Right lobe of liver (tissue), 6 donors: ENCODE measurements around the gene ANKRD23. TPM values are rescaled to one million over a fixed set of nuclear protein-coding genes. Genes with fewer than 3 reads are reported as not detected.
A peak's percentile ranks its signal among the peaks of the same experiment; 100 is the strongest.

Experiments
- ATAC-seq, 4 donors: fragments of 200-7000 bp; cut with Tn5 transposase; one replicate each; pipeline ENCODE4 v1.9.1; 2020; ENCODE audit warnings: mild to moderate bottlenecking in 4 of 4, moderate library complexity in 4 of 4
- DNase-seq, 3 donors: peaks; one replicate each; pipeline ENCODE4 v3.0.0-alpha.2; 2020
- H3K27ac ChIP-seq, 3 donors: fragments of 200-600 bp; one replicate each; pipeline ENCODE4 v1.8.0; 2022
- H3K27me3 ChIP-seq, 2 donors: fragments of 200-600 bp; one replicate each; pipeline ENCODE4 v1.8.0; 2022
- H3K36me3 ChIP-seq, 4 donors: fragments of 200-600 bp; sonication (generic) in 1 of 4; one replicate each; pipeline versions ENCODE4 v1.5.1 to v1.8.0; 2017 to 2022; ENCODE audit warnings: control low read depth in 1 of 4
- H3K4me1 ChIP-seq, 4 donors: fragments of 200-600 bp; sonication (generic) in 1 of 4; one replicate each; pipeline versions ENCODE4 v1.5.1 to v1.8.0; 2017 to 2022; ENCODE audit warnings: control low read depth in 1 of 4
- H3K4me3 ChIP-seq, 3 donors: fragments of 200-600 bp; one replicate each; pipeline ENCODE4 v1.8.0; 2022
- H3K9me3 ChIP-seq, 4 donors: fragments of 200-600 bp; sonication (generic) in 1 of 4; one replicate each; pipeline versions ENCODE4 v1.5.1 to v1.8.0; 2017 to 2022; ENCODE audit warnings: control low read depth in 1 of 4
- POLR2A ChIP-seq: fragments of 450-650 bp; IDR thresholded peaks from one replicate; pipeline ENCODE4 v1.6.1; 2017; ENCODE audit warnings: antibody characterized with exemption, mild to moderate bottlenecking
- WGBS: methylation state at CpG from one replicate; pipeline ENCODE4 v1.1.6; 2018; ENCODE audit warnings: low coverage, low lambda C conversion rate; ENCODE audit not compliant: insufficient coverage; ENCODE audit errors: missing lambda C conversion rate; 5-methylcytosine and 5-hydroxymethylcytosine counted together
- intact Hi-C, 2 donors: fragments of 100-400 bp; cut with DNase I; formaldehyde crosslinking; loops; one replicate each; pipeline versions ENCODE4 v1.11.2 to v1.14.1; 2022
- total RNA-seq, 6 experiments: library from RNA; depleted of rRNA in 2 of 6; stranded (reverse); fragments of >200 nt in 2 of 6; fragmentation: NEBNext Ultra II Directional in 3 of 6; extraction: Animal tissue kit (Norgen Biotek cat#: 25700) in 3 of 6; gene quantifications; one replicate each; pipeline versions ENCODE4 v1.1.0 to v1.2.4, GENCODE V29; 2016 to 2023
- TF ChIP-seq, protein P1 (sequence below), 4 donors: fragments of 200-600 bp in 3 of 4; fragments of 450-650 bp in 1 of 4; IDR thresholded peaks; one replicate each; pipeline versions ENCODE4 v1.5.1 to v1.8.0; 2016 to 2022; ENCODE audit warnings: antibody characterized with exemption in 4 of 4, mild to moderate bottlenecking in 2 of 4
- donor health status: DM: no; HTN: yes; CAD: no.
- donor health status: DM: no; HTN: no; CAD: no.
- donor health status: DM: no; HTN: no; CAD: no.
- donor health status: DM: no; HTN: yes; CAD: no.
- donor health status: DM: no; HTN: yes; CAD: no.

Gene ANKRD23
- total RNA-seq, 6 experiments from 2014 or later, result 0.98 to 4.0 (median 2.7) TPM

DNA sequence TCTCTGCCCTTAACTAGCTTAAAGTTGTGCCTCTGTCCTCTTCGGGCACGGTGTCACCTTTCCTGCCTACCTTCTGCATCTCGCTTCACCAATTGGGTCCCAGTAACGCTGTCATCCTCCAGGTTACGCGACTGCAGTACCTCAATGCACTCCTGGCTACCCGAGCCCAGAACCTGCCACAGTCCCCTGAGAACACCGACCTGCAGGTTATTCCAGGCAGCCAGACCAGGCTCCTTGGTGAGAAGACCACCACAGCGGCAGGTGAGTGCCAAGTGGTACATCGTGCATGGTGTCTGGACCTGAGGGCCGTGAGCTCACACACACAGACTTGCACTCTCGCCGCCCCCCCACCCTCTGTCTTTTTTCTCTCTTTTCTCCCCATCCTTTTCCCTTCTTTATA, 14.9 kb downstream of the ANKRD23 start:
- 100% methylated on average over 5 of the region's 13 CpGs for WGBS
- peaks cover 0 to 64% (median 27%) of the 10 kb centered on the region in 4 donors for H3K36me3 ChIP-seq
- H3K27me3 ChIP-seq, result no peaks in the 10 kb centered on the region
- peaks cover 0 to 51% (median 20%) of the 10 kb centered on the region in 4 donors for H3K4me1 ChIP-seq
- H3K4me3 ChIP-seq, result no peak overlapping the region
- DNase-seq (no peak), ATAC-seq (no peak)
- H3K9me3 ChIP-seq, result no peaks in the 10 kb centered on the region
- H3K27ac ChIP-seq, result no peak overlapping the region
- TF ChIP-seq POLR2A, result no peak
- TF ChIP-seq, protein P1, sequence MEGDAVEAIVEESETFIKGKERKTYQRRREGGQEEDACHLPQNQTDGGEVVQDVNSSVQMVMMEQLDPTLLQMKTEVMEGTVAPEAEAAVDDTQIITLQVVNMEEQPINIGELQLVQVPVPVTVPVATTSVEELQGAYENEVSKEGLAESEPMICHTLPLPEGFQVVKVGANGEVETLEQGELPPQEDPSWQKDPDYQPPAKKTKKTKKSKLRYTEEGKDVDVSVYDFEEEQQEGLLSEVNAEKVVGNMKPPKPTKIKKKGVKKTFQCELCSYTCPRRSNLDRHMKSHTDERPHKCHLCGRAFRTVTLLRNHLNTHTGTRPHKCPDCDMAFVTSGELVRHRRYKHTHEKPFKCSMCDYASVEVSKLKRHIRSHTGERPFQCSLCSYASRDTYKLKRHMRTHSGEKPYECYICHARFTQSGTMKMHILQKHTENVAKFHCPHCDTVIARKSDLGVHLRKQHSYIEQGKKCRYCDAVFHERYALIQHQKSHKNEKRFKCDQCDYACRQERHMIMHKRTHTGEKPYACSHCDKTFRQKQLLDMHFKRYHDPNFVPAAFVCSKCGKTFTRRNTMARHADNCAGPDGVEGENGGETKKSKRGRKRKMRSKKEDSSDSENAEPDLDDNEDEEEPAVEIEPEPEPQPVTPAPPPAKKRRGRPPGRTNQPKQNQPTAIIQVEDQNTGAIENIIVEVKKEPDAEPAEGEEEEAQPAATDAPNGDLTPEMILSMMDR (IDR thresholded peaks at IDR 0.05), result no peak
- intact Hi-C loops, result no loop called here

DNA sequence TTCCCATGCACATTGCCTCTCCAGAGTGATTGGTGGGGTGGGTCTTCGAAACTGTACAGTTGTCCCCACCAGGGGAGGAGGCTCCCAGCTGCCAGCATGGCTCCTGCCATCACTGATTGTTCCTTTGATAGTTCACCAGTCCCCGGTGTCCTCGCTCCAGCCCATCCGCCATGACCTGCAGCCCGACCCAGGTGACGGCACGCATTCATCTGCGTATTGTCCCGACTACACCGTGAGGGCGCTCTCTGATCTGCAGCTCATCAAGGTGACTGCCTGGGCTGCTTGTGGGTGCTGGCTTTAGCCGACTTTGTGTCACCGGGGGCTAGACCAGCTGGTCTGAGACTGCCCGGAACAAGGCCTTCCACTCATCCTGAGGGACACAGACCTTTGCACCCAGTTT, 15.4 kb downstream of the ANKRD23 start:
- H3K27me3 ChIP-seq, result no peaks in the 10 kb centered on the region
- H3K27ac ChIP-seq, result no peak overlapping the region
- intact Hi-C loops, result no loop called here
- TF ChIP-seq, protein P1 (IDR thresholded peaks at IDR 0.05), result no peak
- TF ChIP-seq POLR2A, result no peak
- peaks cover 0 to 51% (median 20%) of the 10 kb centered on the region in 4 donors for H3K4me1 ChIP-seq
- ATAC-seq, result no peak
- no peaks in the 10 kb centered on the region for H3K9me3 ChIP-seq
- peak in 1 of 3 donors; percentile 24 for DNase-seq
- no peak overlapping the region for H3K4me3 ChIP-seq
- peaks cover 0 to 64% (median 27%) of the 10 kb centered on the region in 4 donors for H3K36me3 ChIP-seq
- 95% methylated on average over 10 of the region's 14 CpGs for WGBS

DNA sequence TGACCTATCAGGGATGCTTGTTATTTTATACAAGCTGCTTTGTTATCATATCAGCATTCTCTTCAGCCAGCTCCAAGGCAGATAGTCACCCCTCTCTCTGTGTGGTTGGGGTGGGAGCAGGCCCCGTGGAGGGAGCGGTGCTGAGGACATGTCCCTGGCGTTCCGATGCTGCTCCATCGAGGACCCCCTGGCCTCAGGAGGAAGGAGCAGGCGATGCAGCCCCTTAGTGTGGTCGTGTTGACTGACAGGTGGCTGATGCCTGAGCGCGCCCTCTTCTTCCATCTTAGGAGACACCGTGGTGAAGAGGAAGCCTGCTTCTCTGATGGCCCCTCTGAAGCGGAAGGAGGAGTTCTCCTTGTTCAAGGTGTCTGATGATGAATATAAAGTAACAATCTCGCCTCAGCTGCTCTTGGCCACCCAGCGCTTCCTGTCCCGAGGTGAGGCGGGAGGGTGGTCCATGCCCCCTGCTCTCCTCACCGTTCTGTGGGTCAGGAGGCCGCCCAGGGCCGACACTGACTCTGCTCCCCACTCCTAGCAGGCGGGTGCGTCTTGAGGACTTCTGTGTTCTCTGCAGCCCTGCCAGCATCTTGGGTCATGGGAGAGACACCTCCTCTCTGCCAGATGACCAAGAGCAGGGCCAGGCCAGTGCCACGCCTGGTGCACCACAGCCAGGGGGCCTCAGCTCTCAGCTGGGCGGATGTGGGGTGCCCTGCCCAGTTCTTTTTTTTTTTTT, 17.1 kb downstream of the ANKRD23 start:
- H3K9me3 ChIP-seq, result no peaks in the 10 kb centered on the region
- H3K36me3 ChIP-seq, result peaks cover 0 to 70% (median 26%) of the 10 kb centered on the region in 4 donors
- H3K27me3 ChIP-seq, result no peaks in the 10 kb centered on the region
- TF ChIP-seq, protein P1 (IDR thresholded peaks at IDR 0.05), result no peak
- no peak for TF ChIP-seq POLR2A
- 97% methylated on average over 6 of the region's 22 CpGs for WGBS
- H3K4me3 ChIP-seq, result no peak overlapping the region
- intact Hi-C loops, result no loop called here
- no peak for ATAC-seq
- DNase-seq, result peak in 1 of 3 donors; percentile 34
- H3K27ac ChIP-seq, result no peak overlapping the region
- H3K4me1 ChIP-seq, result peaks cover 0 to 46% (median 13%) of the 10 kb centered on the region in 4 donors

DNA sequence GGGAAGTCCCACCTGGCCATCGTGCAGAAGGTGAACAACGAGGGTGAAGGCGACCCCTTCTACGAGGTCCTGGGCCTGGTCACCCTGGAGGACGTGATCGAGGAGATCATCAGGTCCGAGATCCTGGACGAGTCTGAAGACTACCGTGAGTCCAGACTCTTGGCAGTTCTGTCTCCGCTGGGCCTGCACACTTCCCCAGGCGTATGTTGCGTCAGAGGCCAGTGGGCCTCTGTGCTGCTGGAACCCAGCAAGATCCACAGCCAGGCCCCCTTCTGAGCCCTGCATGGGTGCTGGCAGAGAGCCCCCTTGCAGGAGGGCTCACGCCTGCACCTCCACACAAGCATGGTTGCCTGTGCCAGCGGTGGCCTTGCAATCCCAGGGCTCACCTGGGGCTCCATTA, 18.8 kb downstream of the ANKRD23 start:
- TF ChIP-seq POLR2A, result no peak
- TF ChIP-seq, protein P1 (IDR thresholded peaks at IDR 0.05), result no peak
- peaks cover 0 to 56% (median 20%) of the 10 kb centered on the region in 4 donors for H3K36me3 ChIP-seq
- H3K27ac ChIP-seq, result no peak overlapping the region
- peaks cover 0 to 46% (median 15%) of the 10 kb centered on the region in 4 donors for H3K4me1 ChIP-seq
- DNase-seq (peak in 1 of 3 donors; percentile 45), ATAC-seq (no peak)
- no peaks in the 10 kb centered on the region for H3K27me3 ChIP-seq
- intact Hi-C loops, result no loop called here
- no CpG with 5 or more reads among the region's 14 CpGs for WGBS
- no peak overlapping the region for H3K4me3 ChIP-seq
- no peaks in the 10 kb centered on the region for H3K9me3 ChIP-seq
